GM12865 (cell line): ENCODE data around the gene GRIN2C.

ENCODE experiments used
- DNase-seq: peaks from one replicate; pipeline ENCODE4 v3.0.0; 2010; ENCODE audit warnings: low read depth
- H3K4me3 ChIP-seq: 2 replicates; pipeline ENCODE4 v1.5.1; 2011; ENCODE audit warnings: mild to moderate bottlenecking, low read depth, low read length, control low read depth
- CTCF ChIP-seq: IDR thresholded peaks from 2 replicates; pipeline ENCODE4 v1.5.1; 2011; ENCODE audit warnings: low read length, control low read depth, low read depth, inconsistent platforms; ENCODE audit not compliant: insufficient read depth; ENCODE audit errors: missing control alignments

The GRIN2C gene

GRCh38 chr17:74868251-74868907 is 8.7 kb upstream of the GRIN2C start:
- no peak for DNase-seq
- no peak overlapping the region for H3K4me3 ChIP-seq
- TF ChIP-seq CTCF: no peak

- TF ChIP-seq CTCF: no peak
- no peak for DNase-seq
- no peak overlapping the region for H3K4me3 ChIP-seq
These were observed 6.6 kb upstream of the GRIN2C start for GRCh38 chr17:74866198-74866835.

- DNase-seq: peak; percentile 36
- H3K4me3 ChIP-seq: no peak overlapping the region
- no peak for TF ChIP-seq CTCF
These were observed 6.0 kb upstream of the GRIN2C start for GRCh38 chr17:74865504-74866197.

- DNase-seq: peak; percentile 76
- H3K4me3 ChIP-seq: no peak overlapping the region
- TF ChIP-seq CTCF: peak; percentile 98
These were observed 5.2 kb upstream of the GRIN2C start for GRCh38 chr17:74864866-74865395.

GRCh38 chr17:74864297-74864865 is 4.7 kb upstream of the GRIN2C start:
- TF ChIP-seq CTCF: no peak
- no peak for DNase-seq

GRCh38 chr17:74863420-74864296 is 4.0 kb upstream of the GRIN2C start:
- no peak for TF ChIP-seq CTCF
- DNase-seq: no peak

More at GRCh38 chr17:74864297-74864865, 4.7 kb upstream of the GRIN2C start:
- no peak overlapping the region for H3K4me3 ChIP-seq

More at GRCh38 chr17:74863420-74864296, 4.0 kb upstream of the GRIN2C start:
- no peak overlapping the region for H3K4me3 ChIP-seq
